Stimulated activated CD8-positive, alpha-beta memory T cell treated with anti-CD3 and anti-CD28 coated beads, Interleukin-15, amount 100 ng/mL, for 4 hours (primary cell): Measurements from ENCODE around the gene HSD17B7.
"Not testable (repeated sequence)": the region's sequence is repeated elsewhere in the genome, so short reads cannot be mapped to it uniquely, and the experiment has no call there.

Experiments used
- DNase-seq, 2 donors: peaks; one replicate each; pipeline ENCODE4 v3.0.0-alpha.2; 2020; ENCODE audit warnings: low read depth in 2 of 2

The HSD17B7 gene

DNA sequence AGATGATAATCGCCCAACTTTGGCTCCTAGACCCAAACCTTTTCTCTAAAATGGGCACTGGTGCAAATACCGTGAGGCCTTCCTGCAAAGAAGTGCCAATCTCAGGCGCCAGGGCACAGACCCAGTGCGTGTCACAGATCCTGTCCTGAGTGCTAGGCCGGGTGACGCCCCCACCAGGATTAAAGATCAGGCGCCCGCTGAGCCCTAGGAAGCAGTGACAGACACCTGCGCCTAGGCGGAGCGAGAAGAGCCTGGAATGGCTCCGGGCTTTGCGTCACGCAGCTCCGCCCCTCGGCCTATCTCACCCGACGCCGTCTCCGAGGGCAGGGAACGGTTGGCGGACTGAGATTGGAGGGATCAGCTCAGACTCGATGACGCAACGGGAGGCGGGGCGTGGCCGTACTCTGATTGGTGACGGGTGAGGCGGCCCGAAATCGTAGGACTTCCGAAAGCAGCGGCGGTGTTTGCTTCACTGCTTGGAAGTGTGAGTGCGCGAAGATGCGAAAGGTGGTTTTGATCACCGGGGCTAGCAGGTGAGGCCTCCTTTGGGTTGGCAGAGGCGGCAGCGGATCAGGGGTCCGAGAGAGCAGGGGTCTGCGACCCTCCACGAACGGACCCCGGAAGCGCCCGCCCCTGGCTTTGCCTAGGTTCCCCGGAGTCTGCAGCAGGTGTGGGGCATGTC lies at the start of gene HSD17B7:
TSS of gene HSD17B7 (plus strand) at position 400 of the 682 bp plus-strand sequence. CDS start at position 499, 99 bp downstream.
- peak; percentile 48 to 55 for DNase-seq

DNA sequence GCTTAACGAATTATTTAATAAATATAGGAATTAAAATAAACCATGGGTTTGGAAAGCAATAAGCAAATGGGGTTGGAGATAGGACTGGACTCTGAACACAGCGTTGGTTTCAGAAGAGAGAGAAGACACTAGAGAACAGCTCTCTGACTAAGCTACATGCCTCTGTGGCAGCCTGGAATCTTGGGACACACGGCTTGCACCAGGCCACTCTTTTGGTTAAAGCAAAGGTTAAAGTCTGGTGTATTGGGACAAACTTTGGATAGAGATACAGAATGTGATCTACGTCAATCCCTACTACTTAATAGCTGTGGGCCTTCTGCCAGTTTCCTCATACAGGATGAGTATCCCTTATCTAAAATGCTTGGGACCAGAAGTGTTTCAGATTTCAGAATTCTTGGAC lies 49.7 kb upstream of the HSD17B7 start:
- DNase-seq: no peak

GRCh38 chr1:162741574-162741973 lies 48.9 kb upstream of the HSD17B7 start:
- DNase-seq: no peak

DNA sequence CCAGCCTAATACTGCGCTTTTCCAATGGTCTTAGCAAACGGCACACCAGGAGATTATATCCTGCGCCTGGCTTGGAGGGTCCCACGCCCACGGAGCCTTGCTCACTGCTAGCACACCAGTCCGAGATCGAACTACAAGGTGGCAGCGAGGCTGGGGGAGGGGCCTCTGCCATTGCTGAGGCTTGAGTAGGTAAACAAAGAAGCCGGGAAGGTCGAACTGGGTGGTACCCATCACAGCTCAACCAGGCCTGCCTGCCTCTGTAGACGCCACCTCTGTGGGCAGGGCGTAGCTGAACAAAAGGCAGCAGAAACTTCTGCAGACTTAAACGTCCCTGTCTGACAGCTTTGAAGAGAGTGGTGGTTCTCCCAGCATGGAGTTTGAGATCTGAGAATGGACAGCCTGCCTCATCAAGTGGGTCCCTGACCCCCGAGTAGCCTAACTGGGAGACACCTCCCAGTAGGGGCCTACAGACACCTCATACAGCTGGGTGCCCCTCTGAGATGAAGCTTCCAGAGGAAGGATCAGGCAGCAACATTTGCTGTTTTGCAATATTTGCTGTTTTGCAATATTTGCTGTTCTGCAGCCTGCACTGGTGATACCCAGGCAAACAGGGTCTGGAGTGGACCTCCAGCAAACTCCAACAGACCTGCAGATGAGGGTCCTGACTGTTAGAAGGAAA lies 44.1 kb upstream of the HSD17B7 start:
- not testable (repeated sequence) for DNase-seq

- no peak for DNase-seq
Measured at GRCh38 chr1:162753001-162753658, 37.4 kb upstream of the HSD17B7 start.

- DNase-seq: no peak
Measured at GRCh38 chr1:162753998-162754585, 36.4 kb upstream of the HSD17B7 start.

DNA sequence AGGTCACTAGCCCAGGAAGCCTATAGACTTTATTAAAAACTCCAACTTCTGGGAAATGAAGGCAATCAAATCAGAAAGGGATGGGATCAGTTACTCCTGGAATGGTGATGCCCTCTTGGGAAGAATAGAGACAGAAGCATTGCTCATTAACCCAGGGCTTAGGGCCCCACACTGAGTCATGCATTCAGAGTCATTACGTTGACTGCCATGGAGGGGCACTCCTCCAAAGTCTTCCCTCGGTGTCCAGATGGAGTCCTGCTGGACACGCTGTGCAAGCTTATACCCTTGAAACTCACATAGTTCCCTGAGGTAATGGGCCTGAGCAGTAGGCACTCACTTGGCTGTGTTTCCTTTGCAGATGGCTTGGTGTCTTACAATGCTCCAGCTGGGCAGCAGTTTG lies 35.2 kb upstream of the HSD17B7 start:
- no peak for DNase-seq

DNA sequence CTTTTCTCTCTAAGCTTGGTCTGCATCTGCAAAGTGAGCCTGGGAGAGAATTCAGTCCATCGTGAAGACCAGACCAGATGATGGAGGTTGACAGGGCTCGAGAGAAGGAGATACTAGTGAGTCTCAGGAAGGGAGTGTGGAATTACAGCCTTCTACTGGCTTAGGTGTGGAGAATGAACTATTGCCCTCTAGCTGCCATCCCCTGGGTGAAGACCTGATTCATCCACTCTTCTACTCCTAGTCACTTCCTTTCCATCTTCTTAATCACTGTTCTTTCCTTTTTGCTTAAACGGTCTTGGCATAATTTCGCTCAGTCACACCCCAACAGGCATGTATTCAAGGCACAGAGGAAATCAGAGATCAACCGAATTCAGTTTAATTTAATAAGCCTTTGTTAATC lies 34.0 kb upstream of the HSD17B7 start:
- DNase-seq: no peak

DNA sequence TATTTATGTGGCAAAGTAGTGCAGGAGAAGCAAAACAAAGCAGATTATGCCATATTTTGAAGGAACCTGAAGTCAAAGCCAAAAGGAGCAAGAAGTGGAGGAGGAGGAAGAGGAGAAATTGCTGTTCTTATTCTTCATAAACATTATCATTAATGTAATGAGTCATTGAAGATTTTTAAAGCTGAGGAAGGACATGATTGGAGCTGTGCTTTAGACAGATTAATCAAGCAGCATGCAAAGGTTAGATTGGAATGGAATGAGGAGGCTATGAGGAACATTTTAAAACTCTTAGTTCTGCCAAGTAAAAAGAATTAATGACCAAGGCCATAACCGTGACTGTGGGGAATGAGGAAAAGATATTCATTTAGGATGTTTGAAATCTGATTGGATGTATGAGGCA lies 33.0 kb upstream of the HSD17B7 start:
- DNase-seq: no peak

DNA sequence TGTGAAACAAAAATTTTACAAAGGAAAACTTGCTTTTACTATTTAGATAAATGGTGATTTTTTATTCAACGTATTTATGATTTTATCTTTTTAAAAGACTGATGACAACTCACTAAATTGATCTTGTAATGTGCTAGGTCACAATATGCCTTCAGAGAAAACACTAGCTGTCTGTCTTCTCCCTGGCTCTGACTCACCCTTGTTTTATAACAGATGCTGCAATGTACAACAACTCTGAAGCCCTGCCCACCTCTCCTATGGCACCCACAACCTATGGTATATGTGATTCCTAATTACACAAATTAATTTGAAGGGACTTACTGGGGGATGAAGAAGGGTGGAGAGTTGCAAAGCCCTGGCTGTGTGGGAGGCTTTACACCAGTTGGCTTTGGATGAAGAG lies 24.7 kb upstream of the HSD17B7 start:
- DNase-seq: no peak

GRCh38 chr1:162772571-162773154 lies 17.8 kb upstream of the HSD17B7 start:
- DNase-seq: no peak

GRCh38 chr1:162774007-162774406 lies 16.5 kb upstream of the HSD17B7 start:
- no peak for DNase-seq

- DNase-seq: no peak
Measured at GRCh38 chr1:162779043-162779442, 11.5 kb upstream of the HSD17B7 start.

GRCh38 chr1:162782671-162783070 lies 7.8 kb upstream of the HSD17B7 start:
- DNase-seq: no peak

DNA sequence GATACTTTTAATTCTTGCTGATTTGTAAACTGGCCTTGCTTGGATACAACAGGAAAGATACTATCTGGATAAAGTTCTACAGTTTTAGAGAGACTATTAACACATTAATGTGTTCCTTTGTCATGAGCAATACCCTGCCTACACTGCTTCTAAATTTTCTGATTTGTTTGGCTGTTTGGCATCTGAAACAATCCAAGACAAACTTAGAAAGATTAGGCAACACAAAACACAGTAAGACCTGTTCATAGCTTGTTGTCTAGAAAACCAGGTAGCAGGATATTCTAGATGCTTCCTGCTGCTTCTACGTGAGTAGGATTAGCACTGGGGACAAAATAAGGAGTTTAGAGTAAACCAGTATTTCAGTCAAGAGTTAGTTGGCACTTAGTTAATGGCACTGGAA lies 5.6 kb upstream of the HSD17B7 start:
- DNase-seq: not testable (repeated sequence)

GRCh38 chr1:162788783-162789182 lies 1.7 kb upstream of the HSD17B7 start:
- DNase-seq: not testable (repeated sequence)

DNA sequence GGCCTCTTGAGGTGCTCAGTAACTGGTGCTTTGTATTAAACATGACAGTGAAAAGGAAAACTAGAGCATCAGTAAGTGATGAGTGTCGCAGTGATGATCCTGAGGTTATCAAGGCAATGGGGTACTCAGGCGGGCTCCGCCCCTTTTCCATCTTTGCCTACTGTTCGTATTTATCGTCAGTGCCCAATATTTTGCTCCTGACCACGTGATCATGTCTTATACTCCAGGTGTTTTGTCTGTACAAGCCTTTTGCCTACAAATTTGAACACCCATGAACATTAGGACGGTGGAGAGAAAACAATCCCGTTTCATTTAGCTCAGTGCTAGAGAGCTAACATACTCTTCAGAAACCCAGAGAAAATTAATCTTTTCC lies 469 bp downstream of the HSD17B7 start:
- DNase-seq: not testable (repeated sequence)

DNA sequence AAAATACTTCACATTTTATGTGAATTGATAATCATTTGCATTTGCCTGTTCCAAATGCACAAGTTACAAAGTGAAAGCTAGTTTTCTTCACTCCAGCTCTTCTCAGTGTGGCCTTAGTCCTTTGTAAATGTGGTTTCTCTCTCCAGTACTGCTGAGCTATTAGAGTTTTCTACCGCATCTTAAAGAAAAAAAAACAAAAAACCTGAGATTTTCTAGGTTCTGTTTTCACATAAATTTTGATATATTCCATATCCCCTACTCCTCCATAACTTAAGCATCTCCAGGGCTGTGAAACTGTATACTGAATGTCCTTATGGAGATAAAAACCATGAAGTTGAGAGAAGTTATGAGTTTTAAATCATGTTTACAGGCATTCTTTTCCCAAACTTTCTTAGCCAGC lies 3.8 kb downstream of the HSD17B7 start:
- not testable (repeated sequence) for DNase-seq

DNA sequence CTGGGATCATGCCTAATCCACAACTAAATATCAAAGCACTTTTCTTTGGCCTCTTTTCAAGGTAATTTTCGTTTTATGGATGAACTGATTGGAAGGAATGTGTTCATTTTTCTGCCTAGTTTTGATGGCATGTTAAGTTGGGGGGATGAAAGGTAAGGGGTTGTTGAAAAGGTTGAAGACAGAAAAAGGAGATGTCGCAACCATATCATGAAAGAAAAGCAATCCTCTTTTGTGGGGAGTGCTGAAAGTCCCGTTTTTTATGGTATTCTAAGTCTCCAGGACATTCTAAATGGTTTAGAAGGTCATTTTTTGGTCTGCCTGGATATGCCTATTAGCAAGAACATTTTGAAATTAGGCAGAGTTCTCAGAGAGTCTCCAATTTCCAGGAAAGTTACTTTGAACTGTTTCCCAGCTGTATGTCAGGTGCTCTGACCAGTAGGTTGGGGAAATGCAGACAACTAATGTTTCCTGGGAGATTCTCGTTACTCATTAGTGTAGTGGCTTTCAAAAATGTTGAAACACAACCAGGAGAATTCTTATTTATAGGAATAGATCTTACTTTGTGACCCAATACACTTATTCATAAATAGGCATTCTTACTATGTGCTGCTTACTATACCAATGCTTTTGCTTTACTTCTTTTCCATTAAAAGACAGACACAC lies 6.2 kb downstream of the HSD17B7 start:
- not testable (repeated sequence) for DNase-seq

GRCh38 chr1:162799995-162800830 lies 9.7 kb downstream of the HSD17B7 start:
- DNase-seq: not testable (repeated sequence)

GRCh38 chr1:162807503-162807902 lies 17.0 kb downstream of the HSD17B7 start:
- not testable (repeated sequence) for DNase-seq
